ENCODE data around the gene FOXP1. TPM values are rescaled to one million over a fixed set of nuclear protein-coding genes. Genes with fewer than 3 reads are reported as not detected.
"Not testable (repeated sequence)": the region's sequence is repeated elsewhere in the genome, so short reads cannot be mapped to it uniquely, and the experiment has no call there.

The FOXP1 gene
- total RNA-seq, 2 donors from 2014 or later = 377 to 395 TPM

- H3K27ac Mint-ChIP-seq; ATAC-seq; H3K36me3 Mint-ChIP-seq (ENCODE audit: low read depth); H3K27me3 Mint-ChIP-seq; H3K9me3 ChIP-seq (ENCODE audit: control insufficient read depth, low read length, poor library complexity, severe bottlenecking); H3K4me3 Mint-ChIP-seq; H3K4me1 Mint-ChIP-seq; DNase-seq: not testable (repeated sequence)
These were observed 57.1 kb downstream of the FOXP1 start for GRCh38 chr3:71526448-71526847.

- ATAC-seq (no peak), DNase-seq (no peak)
- H3K36me3 Mint-ChIP-seq (ENCODE audit: low read depth) = peaks cover 2% of the 10 kb centered on the region
- H3K4me3 Mint-ChIP-seq = no peak overlapping the region
- no peaks in the 10 kb centered on the region for H3K9me3 ChIP-seq (ENCODE audit: control insufficient read depth, low read length, poor library complexity, severe bottlenecking)
- peaks cover 11% of the 10 kb centered on the region for H3K4me1 Mint-ChIP-seq
- H3K27me3 Mint-ChIP-seq = no peaks in the 10 kb centered on the region
- no peak overlapping the region for H3K27ac Mint-ChIP-seq
These were observed 58.1 kb downstream of the FOXP1 start for GRCh38 chr3:71525391-71525790.

- DNase-seq (no peak), ATAC-seq (no peak)
- Mint-ChIP-seq H3K36me3 (ENCODE audit: low read depth) (peaks cover 2% of the 10 kb centered on the region), H3K4me3 (no peak overlapping the region), H3K27me3 (no peaks in the 10 kb centered on the region), H3K4me1 (peaks cover 12% of the 10 kb centered on the region), H3K27ac (no peak overlapping the region)
- H3K9me3 ChIP-seq (ENCODE audit: control insufficient read depth, low read length, poor library complexity, severe bottlenecking) = no peaks in the 10 kb centered on the region
These were observed 58.9 kb downstream of the FOXP1 start for GRCh38 chr3:71524672-71525071.

- no peaks in the 10 kb centered on the region for H3K9me3 ChIP-seq (ENCODE audit: control insufficient read depth, low read length, poor library complexity, severe bottlenecking)
- Mint-ChIP-seq H3K27me3 (no peaks in the 10 kb centered on the region), H3K4me1 (peaks cover 9% of the 10 kb centered on the region), H3K27ac (no peak overlapping the region), H3K4me3 (no peak overlapping the region), H3K36me3 (ENCODE audit: low read depth) (peaks cover 2% of the 10 kb centered on the region)
- DNase-seq (no peak), ATAC-seq (no peak)
These were observed 59.9 kb downstream of the FOXP1 start for GRCh38 chr3:71523628-71524027.

GRCh38 chr3:71521940-71522876 lies 61.3 kb downstream of the FOXP1 start:
- ATAC-seq (no peak), DNase-seq (no peak)
- H3K27ac Mint-ChIP-seq = no peak overlapping the region
- H3K4me3 Mint-ChIP-seq = no peak overlapping the region
- H3K27me3 Mint-ChIP-seq = no peaks in the 10 kb centered on the region
- no peaks in the 10 kb centered on the region for H3K9me3 ChIP-seq (ENCODE audit: control insufficient read depth, low read length, poor library complexity, severe bottlenecking)
- H3K36me3 Mint-ChIP-seq (ENCODE audit: low read depth) = peaks cover 2% of the 10 kb centered on the region
- H3K4me1 Mint-ChIP-seq = peaks cover 6% of the 10 kb centered on the region

- no peaks in the 10 kb centered on the region for H3K9me3 ChIP-seq (ENCODE audit: control insufficient read depth, low read length, poor library complexity, severe bottlenecking)
- no peak overlapping the region for H3K4me3 Mint-ChIP-seq
- no peak overlapping the region for H3K27ac Mint-ChIP-seq
- H3K4me1 Mint-ChIP-seq = peaks cover 6% of the 10 kb centered on the region
- peaks cover 2% of the 10 kb centered on the region for H3K36me3 Mint-ChIP-seq (ENCODE audit: low read depth)
- DNase-seq (no peak), ATAC-seq (no peak)
- no peaks in the 10 kb centered on the region for H3K27me3 Mint-ChIP-seq
These were observed 62.5 kb downstream of the FOXP1 start for GRCh38 chr3:71521021-71521352.

GRCh38 chr3:71520161-71521020 lies 63.1 kb downstream of the FOXP1 start:
- ATAC-seq (no peak), DNase-seq (no peak)
- no peaks in the 10 kb centered on the region for H3K27me3 Mint-ChIP-seq
- H3K4me1 Mint-ChIP-seq = peaks cover 9% of the 10 kb centered on the region
- H3K36me3 Mint-ChIP-seq (ENCODE audit: low read depth) = peaks cover 2% of the 10 kb centered on the region
- H3K4me3 Mint-ChIP-seq = no peak overlapping the region
- H3K9me3 ChIP-seq (ENCODE audit: control insufficient read depth, low read length, poor library complexity, severe bottlenecking) = no peaks in the 10 kb centered on the region
- H3K27ac Mint-ChIP-seq = no peak overlapping the region

GRCh38 chr3:71518089-71518488 lies 65.4 kb downstream of the FOXP1 start:
- DNase-seq = no peak
- no peak for ATAC-seq
- Mint-ChIP-seq H3K4me1 (peaks cover 9% of the 10 kb centered on the region), H3K4me3 (no peak overlapping the region), H3K36me3 (ENCODE audit: low read depth) (peaks cover 2% of the 10 kb centered on the region), H3K27ac (no peak overlapping the region), H3K27me3 (no peaks in the 10 kb centered on the region)
- no peaks in the 10 kb centered on the region for H3K9me3 ChIP-seq (ENCODE audit: control insufficient read depth, low read length, poor library complexity, severe bottlenecking)

GRCh38 chr3:71517271-71517791 lies 66.2 kb downstream of the FOXP1 start:
- Mint-ChIP-seq H3K36me3 (ENCODE audit: low read depth) (peaks cover 2% of the 10 kb centered on the region), H3K4me3 (no peak overlapping the region), H3K27ac (no peak overlapping the region), H3K4me1 (peaks cover 10% of the 10 kb centered on the region), H3K27me3 (no peaks in the 10 kb centered on the region)
- DNase-seq (no peak), ATAC-seq (no peak)
- no peaks in the 10 kb centered on the region for H3K9me3 ChIP-seq (ENCODE audit: control insufficient read depth, low read length, poor library complexity, severe bottlenecking)

- ATAC-seq (no peak), DNase-seq (no peak)
- H3K4me3 Mint-ChIP-seq = no peak overlapping the region
- peaks cover 1% of the 10 kb centered on the region for H3K36me3 Mint-ChIP-seq (ENCODE audit: low read depth)
- H3K9me3 ChIP-seq (ENCODE audit: control insufficient read depth, low read length, poor library complexity, severe bottlenecking) = no peaks in the 10 kb centered on the region
- H3K27me3 Mint-ChIP-seq = no peaks in the 10 kb centered on the region
- H3K27ac Mint-ChIP-seq = no peak overlapping the region
- H3K4me1 Mint-ChIP-seq = peaks cover 15% of the 10 kb centered on the region
These were observed 67.7 kb downstream of the FOXP1 start for GRCh38 chr3:71515636-71516365.

GRCh38 chr3:71514621-71515020 lies 68.9 kb downstream of the FOXP1 start:
- H3K27ac Mint-ChIP-seq = no peak overlapping the region
- ATAC-seq = no peak
- no peaks in the 10 kb centered on the region for H3K36me3 Mint-ChIP-seq (ENCODE audit: low read depth)
- DNase-seq = no peak
- peaks cover 14% of the 10 kb centered on the region for H3K4me1 Mint-ChIP-seq
- H3K9me3 ChIP-seq (ENCODE audit: control insufficient read depth, low read length, poor library complexity, severe bottlenecking) = no peaks in the 10 kb centered on the region
- no peak overlapping the region for H3K4me3 Mint-ChIP-seq
- H3K27me3 Mint-ChIP-seq = no peaks in the 10 kb centered on the region

- Mint-ChIP-seq H3K4me3 (no peak overlapping the region), H3K4me1 (peaks cover 14% of the 10 kb centered on the region), H3K27me3 (no peaks in the 10 kb centered on the region), H3K27ac (no peak overlapping the region), H3K36me3 (ENCODE audit: low read depth) (no peaks in the 10 kb centered on the region)
- no peaks in the 10 kb centered on the region for H3K9me3 ChIP-seq (ENCODE audit: control insufficient read depth, low read length, poor library complexity, severe bottlenecking)
- DNase-seq (no peak), ATAC-seq (no peak)
These were observed 70.0 kb downstream of the FOXP1 start for GRCh38 chr3:71513515-71513914.

GRCh38 chr3:71513081-71513480 lies 70.4 kb downstream of the FOXP1 start:
- no peak overlapping the region for H3K27ac Mint-ChIP-seq

More at GRCh38 chr3:71513081-71513480, 70.4 kb downstream of the FOXP1 start:
- no peaks in the 10 kb centered on the region for H3K27me3 Mint-ChIP-seq
- DNase-seq = no peak
- peaks cover 14% of the 10 kb centered on the region for H3K4me1 Mint-ChIP-seq
- H3K4me3 Mint-ChIP-seq = no peak overlapping the region
- no peaks in the 10 kb centered on the region for H3K36me3 Mint-ChIP-seq (ENCODE audit: low read depth)
- ATAC-seq = no peak
- H3K9me3 ChIP-seq (ENCODE audit: control insufficient read depth, low read length, poor library complexity, severe bottlenecking) = no peaks in the 10 kb centered on the region
